IMR-90 (cell line): ENCODE measurements around the gene PRKD3. TPM values are rescaled to one million over a fixed set of nuclear protein-coding genes. Genes with fewer than 3 reads are reported as not detected.

Experiments
- ATAC-seq: fragments of 200-7000 bp; cut with Tn5 transposase; 2 replicates; pipeline ENCODE4 v1.9.1; 2020; ENCODE audit warnings: low read depth, mild to moderate bottlenecking, moderate library complexity
- BruUV-seq: library from RNA; stranded (reverse); fragments of 400-500 nt; replicated peaks from 2 replicates; lab custom pipeline; 2021; lab: Mats Ljungman, UMichigan
- CTCF ChIA-PET: fragments of 300-600 bp; formaldehyde crosslinking; extraction: SDS; loops from one replicate; lab custom pipeline; 2021; ENCODE audit warnings: antibody characterized with exemption; lab: Yijun Ruan, JAX
- POLR2A ChIA-PET: fragments of 300-600 bp; sonication (Branson Sonifier 250); formaldehyde crosslinking; loops from one replicate; lab custom pipeline; 2022; ENCODE audit warnings: antibody characterized with exemption; ENCODE audit not compliant: unreplicated experiment; lab: Charles Lee
- DNase-seq: peaks from one replicate; pipeline ENCODE4 v3.0.0; 2013
- H2AFZ ChIP-seq: replicated peaks from 2 replicates; pipeline ENCODE3; 2013; ENCODE audit warnings: low read length, mild to moderate bottlenecking; ENCODE audit not compliant: poor library complexity
- H2AK5ac ChIP-seq: 2 replicates; pipeline ENCODE4 v1.6.1; 2013; ENCODE audit warnings: low read depth, low read length, inconsistent platforms
- H2AK9ac ChIP-seq: replicated peaks from 2 replicates; pipeline ENCODE3; 2013; ENCODE audit warnings: mild to moderate bottlenecking, low read depth, low read length, moderate library complexity; ENCODE audit not compliant: poor library complexity
- H2BK120ac ChIP-seq: 2 replicates; pipeline ENCODE4 v1.6.1; 2013; ENCODE audit warnings: low read depth, low read length, inconsistent platforms
- H2BK15ac ChIP-seq: 3 replicates; pipeline ENCODE4 v1.6.1; 2013; ENCODE audit warnings: low read depth, low read length, inconsistent platforms
- H2BK20ac ChIP-seq: 2 replicates; pipeline ENCODE4 v1.6.1; 2013; ENCODE audit warnings: low read depth, mild to moderate bottlenecking, inconsistent platforms, low read length, moderate library complexity
- H2BK5ac ChIP-seq: 2 replicates; pipeline ENCODE4 v1.6.1; 2013; ENCODE audit warnings: mild to moderate bottlenecking, low read depth, low read length, inconsistent platforms; ENCODE audit not compliant: poor library complexity, severe bottlenecking
- H3K14ac ChIP-seq: replicated peaks from 2 replicates; pipeline ENCODE4 v1.6.1; 2013; ENCODE audit warnings: low read depth, low read length, inconsistent platforms
- H3K18ac ChIP-seq: 2 replicates; pipeline ENCODE4 v1.6.1; 2013; ENCODE audit warnings: low read depth, low read length, control low read depth
- H3K23ac ChIP-seq: 2 replicates; pipeline ENCODE4 v1.6.1; 2013; ENCODE audit warnings: low read depth, low read length, inconsistent platforms
- H3K27ac ChIP-seq: 2 replicates; pipeline ENCODE4 v1.5.1; 2013; ENCODE audit warnings: mild to moderate bottlenecking, control low read depth, low read length; ENCODE audit not compliant: insufficient read depth
- H3K27me3 ChIP-seq: 2 replicates; pipeline ENCODE4 v1.6.1; 2013; ENCODE audit warnings: low read length; ENCODE audit not compliant: control insufficient read depth, insufficient read depth
- H3K36me3 ChIP-seq: 2 replicates; pipeline ENCODE4 v1.6.1; 2013; ENCODE audit warnings: low read length, mixed read lengths; ENCODE audit not compliant: control insufficient read depth, insufficient read depth
- H3K4ac ChIP-seq: 2 replicates; pipeline ENCODE4 v1.6.1; 2013; ENCODE audit warnings: low read depth, low read length, inconsistent platforms
- H3K4me1 ChIP-seq: 2 replicates; pipeline ENCODE4 v1.6.1; 2013; ENCODE audit warnings: low read length, mixed read lengths; ENCODE audit not compliant: control insufficient read depth, insufficient read depth
- H3K4me2 ChIP-seq: 2 replicates; pipeline ENCODE4 v1.6.1; 2013; ENCODE audit warnings: low read depth, mild to moderate bottlenecking, control low read depth, low read length, moderate library complexity
- H3K4me3 ChIP-seq: 2 replicates; pipeline ENCODE4 v1.5.1; 2013; ENCODE audit warnings: low read depth, mild to moderate bottlenecking, control low read depth, low read length, moderate library complexity; ENCODE audit not compliant: insufficient read depth
- H3K56ac ChIP-seq: 2 replicates; pipeline ENCODE4 v1.6.1; 2013; ENCODE audit warnings: low read length, inconsistent platforms; ENCODE audit not compliant: insufficient read depth; ENCODE audit errors: extremely low read depth
- H3K79me1 ChIP-seq, 2 experiments: 2 replicates each; pipeline ENCODE4 v1.6.1; 2013; ENCODE audit warnings: low read length in 2 of 2, inconsistent platforms in 1 of 2, low read depth in 1 of 2
- H3K9ac ChIP-seq: 2 replicates; pipeline ENCODE4 v1.6.1; 2013; ENCODE audit warnings: low read depth, low read length, control low read depth
- H3K9me1 ChIP-seq: 2 replicates; pipeline ENCODE4 v1.6.1; 2013; ENCODE audit warnings: low read length, inconsistent platforms; ENCODE audit not compliant: insufficient read depth
- H3K9me3 ChIP-seq: 2 replicates; pipeline ENCODE4 v1.6.1; 2013; ENCODE audit warnings: low read length; ENCODE audit not compliant: control insufficient read depth, insufficient read depth
- H4K20me1 ChIP-seq: 2 replicates; pipeline ENCODE4 v1.6.1; 2013; ENCODE audit warnings: low read length, inconsistent platforms; ENCODE audit not compliant: insufficient read depth
- H4K5ac ChIP-seq: 2 replicates; pipeline ENCODE4 v1.6.1; 2013; ENCODE audit warnings: mild to moderate bottlenecking, low read depth, low read length, control low read depth
- H4K8ac ChIP-seq, 2 experiments: 2 replicates each; pipeline ENCODE4 v1.6.1; 2013; ENCODE audit warnings: low read depth in 2 of 2, low read length in 2 of 2, control low read depth in 1 of 2, inconsistent platforms in 1 of 2
- H4K91ac ChIP-seq: 2 replicates; pipeline ENCODE4 v1.6.1; 2013; ENCODE audit warnings: low read depth, low read length, inconsistent platforms; ENCODE audit not compliant: insufficient read depth
- BHLHE40 ChIP-seq: fragments of 150-350 bp; IDR thresholded peaks from 2 replicates; pipeline ENCODE4 v1.6.1; 2016; ENCODE audit warnings: mild to moderate bottlenecking, low read depth, low read length
- CEBPB ChIP-seq: IDR thresholded peaks from 2 replicates; pipeline ENCODE4 v1.6.1; 2012; ENCODE audit warnings: low read depth, low read length, improper control_type of control experiment
- CHD1 ChIP-seq: IDR thresholded peaks from 2 replicates; pipeline ENCODE4 v1.6.1; 2012; ENCODE audit warnings: low read depth, low read length, improper control_type of control experiment
- FOS ChIP-seq: fragments of 150-350 bp; IDR thresholded peaks from 2 replicates; pipeline ENCODE4 v1.6.1; 2016; ENCODE audit warnings: low read depth, low read length
- MAFK ChIP-seq: IDR thresholded peaks from 2 replicates; pipeline ENCODE4 v1.6.1; 2012; ENCODE audit warnings: low read depth, low read length, improper control_type of control experiment
- MAZ ChIP-seq: IDR thresholded peaks from 2 replicates; pipeline ENCODE4 v1.6.1; 2012; ENCODE audit warnings: low read depth, mild to moderate bottlenecking, low read length, improper control_type of control experiment, moderate library complexity, borderline replicate concordance
- MXI1 ChIP-seq: IDR thresholded peaks from 2 replicates; pipeline ENCODE4 v1.6.1; 2012; ENCODE audit warnings: low read depth, mild to moderate bottlenecking, low read length, moderate library complexity, borderline replicate concordance
- NFE2L2 ChIP-seq: fragments of 150-350 bp; IDR thresholded peaks from 2 replicates; pipeline ENCODE4 v1.6.1; 2016; ENCODE audit warnings: low read depth, mild to moderate bottlenecking, low read length
- POLR2A ChIP-seq: IDR thresholded peaks from 2 replicates; pipeline ENCODE4 v1.6.1; 2012; ENCODE audit warnings: mild to moderate bottlenecking, low read depth, low read length
- RAD21 ChIP-seq: IDR thresholded peaks from 2 replicates; pipeline ENCODE4 v1.6.1; 2012; ENCODE audit warnings: low read length, improper control_type of control experiment
- RCOR1 ChIP-seq: IDR thresholded peaks from 2 replicates; pipeline ENCODE4 v1.6.1; 2012; ENCODE audit warnings: mild to moderate bottlenecking, low read length, improper control_type of control experiment; ENCODE audit not compliant: insufficient replicate concordance
- RFX5 ChIP-seq: IDR thresholded peaks from 2 replicates; pipeline ENCODE4 v1.8.0; 2012; ENCODE audit warnings: low read depth, mild to moderate bottlenecking, low read length, moderate library complexity
- SMC3 ChIP-seq: fragments of 150-350 bp; IDR thresholded peaks from 2 replicates; pipeline ENCODE4 v1.6.1; 2016; ENCODE audit warnings: low read depth, mild to moderate bottlenecking, antibody characterized with exemption, low read length, moderate library complexity
- WGBS, 2 experiments: methylation state at CpG; one replicate each; pipeline versions ENCODE4 v1.1.5 to v1.1.7; 2013; ENCODE audit warnings: missing lambda C conversion rate in 2 of 2; ENCODE audit not compliant: insufficient read length in 1 of 2; ENCODE audit errors: extremely low coverage in 2 of 2; 5-methylcytosine and 5-hydroxymethylcytosine counted together
- dilution Hi-C: fragments of 300-500 bp; cut with HindIII; formaldehyde crosslinking; loops from one replicate; pipeline ENCODE4 v1.14.3; 2018; ENCODE audit warnings: low sequenced_read_pairs; ENCODE audit not compliant: unreplicated experiment
- in situ Hi-C: fragments of 300-500 bp; cut with MboI; formaldehyde crosslinking; loops from 3 replicates; pipeline ENCODE4 v1.14.3; 2019; ENCODE audit warnings: low sequenced_read_pairs, inconsistent platforms, mixed read lengths
- intact Hi-C: fragments of 100-400 bp; cut with micrococcal nuclease; formaldehyde crosslinking; loops from 2 replicates; pipeline ENCODE4 v1.10.0; 2022
- polyA plus RNA-seq, 3 experiments: library from polyadenylated mRNA; depleted of rRNA; stranded (reverse); fragments of >200 nt; gene quantifications; 2 replicates each; pipeline ENCODE4 v1.2.3, GENCODE V29; 2012; ENCODE audit warnings: low replicate concordance in 1 of 3
- total RNA-seq: library from RNA; depleted of rRNA; stranded (reverse); fragments of >200 nt; gene quantifications from 2 replicates; pipeline ENCODE4 v1.2.3, GENCODE V29; 2012
- TF ChIP-seq, protein P1 (sequence below): conservative IDR thresholded peaks from 2 replicates; pipeline ENCODE4 v1.5.1; 2012; ENCODE audit warnings: mild to moderate bottlenecking, low read depth, low read length, improper control_type of control experiment
- TF ChIP-seq, protein P2 (sequence below): fragments of 150-350 bp; IDR thresholded peaks from 2 replicates; pipeline ENCODE4 v1.6.1; 2017; ENCODE audit warnings: mild to moderate bottlenecking, antibody characterized with exemption, low read length, low read depth
- TF ChIP-seq, protein P3 (sequence below): fragments of 150-350 bp; IDR thresholded peaks from 2 replicates; pipeline ENCODE4 v1.6.1; 2016; ENCODE audit warnings: low read depth, mild to moderate bottlenecking, low read length, moderate library complexity, borderline replicate concordance

The PRKD3 gene
- total and polyA plus RNA-seq, 2 of the 4 experiments (the other 2 are of a cell fraction), result 15.8 to 46.4 TPM

DNA sequence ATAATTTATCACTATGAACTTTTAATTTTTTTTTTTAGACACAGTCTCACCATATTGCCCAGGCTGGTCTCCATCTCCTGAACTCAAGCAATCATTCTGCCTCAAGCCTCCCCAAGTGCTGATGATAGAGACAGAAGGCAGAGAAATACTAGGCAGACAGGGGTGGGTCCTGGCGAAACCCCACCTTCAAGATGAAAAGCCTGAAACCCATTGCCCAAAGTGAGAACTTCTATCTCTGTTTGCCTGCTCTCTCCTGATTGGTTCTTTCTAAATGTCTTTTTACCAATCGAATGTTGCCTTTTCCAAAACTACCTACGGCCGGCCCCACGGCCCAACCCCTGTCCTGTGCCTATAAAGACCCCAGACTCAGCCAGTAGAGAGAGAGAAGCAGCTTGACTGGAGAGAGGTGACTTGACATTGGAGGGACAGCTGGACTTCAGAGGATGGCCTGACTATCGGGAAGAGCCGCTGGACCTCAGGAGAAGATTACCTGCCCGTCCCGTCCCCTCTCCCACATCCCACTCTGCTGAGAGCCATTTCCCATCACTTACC is 21.9 kb downstream of the PRKD3 start:
- intact Hi-C loops, result no loop called here
- WGBS, 2 experiments, result no CpG with 5 or more reads among the region's 9 CpGs
- Histone ChIP-seq H3K4me1 (0 out of 2 replicates have a peak, but pooled peaks cover 3% of the 10 kb centered on the region), H2BK120ac (no peak overlapping the region), H2AK9ac (no peak overlapping the region), H2BK5ac (no peak overlapping the region), H3K23ac (no peak overlapping the region), H3K27me3 (no peaks in the 10 kb centered on the region), H3K27ac (no peak overlapping the region), H3K4me3 (no peak overlapping the region), H3K79me1 (peaks cover 37 to 62% of the 10 kb centered on the region in 2 experiments), H4K8ac (no peak overlapping the region), H3K9me3 (no peaks in the 10 kb centered on the region), H2AK5ac (no peak overlapping the region), H4K5ac (no peak overlapping the region), H3K4me2 (no peak overlapping the region), H3K9me1 (no peaks in the 10 kb centered on the region), H3K18ac (no peak overlapping the region), H2AFZ (no peak overlapping the region), H4K20me1 (peaks cover 22% of the 10 kb centered on the region), H2BK15ac (no peak overlapping the region), H3K14ac (no peak overlapping the region), H2BK20ac (no peak overlapping the region), H3K36me3 (0 out of 2 replicates have a peak, but pooled peaks cover 3% of the 10 kb centered on the region), H3K4ac (no peak overlapping the region), H4K91ac (no peak overlapping the region), H3K9ac (no peak overlapping the region), H3K56ac (no peak overlapping the region)
- ATAC-seq (no peak), DNase-seq (no peak)
- ChIA-PET POLR2A (no interaction called here), CTCF (no interaction called here)
- dilution Hi-C loops, result no loop called here
- in situ Hi-C loops, result no loop called here
- BruUV-seq, result no TSS peak
- TF ChIP-seq CEBPB (no peak), BHLHE40 (no peak), MAFK (no peak), NFE2L2 (no peak), RCOR1 (no peak), MXI1 (no peak), MAZ (no peak), FOS (no peak), POLR2A (no peak), CHD1 (no peak), SMC3 (no peak), RFX5 (no peak), RAD21 (no peak)
- TF ChIP-seq, protein P1, sequence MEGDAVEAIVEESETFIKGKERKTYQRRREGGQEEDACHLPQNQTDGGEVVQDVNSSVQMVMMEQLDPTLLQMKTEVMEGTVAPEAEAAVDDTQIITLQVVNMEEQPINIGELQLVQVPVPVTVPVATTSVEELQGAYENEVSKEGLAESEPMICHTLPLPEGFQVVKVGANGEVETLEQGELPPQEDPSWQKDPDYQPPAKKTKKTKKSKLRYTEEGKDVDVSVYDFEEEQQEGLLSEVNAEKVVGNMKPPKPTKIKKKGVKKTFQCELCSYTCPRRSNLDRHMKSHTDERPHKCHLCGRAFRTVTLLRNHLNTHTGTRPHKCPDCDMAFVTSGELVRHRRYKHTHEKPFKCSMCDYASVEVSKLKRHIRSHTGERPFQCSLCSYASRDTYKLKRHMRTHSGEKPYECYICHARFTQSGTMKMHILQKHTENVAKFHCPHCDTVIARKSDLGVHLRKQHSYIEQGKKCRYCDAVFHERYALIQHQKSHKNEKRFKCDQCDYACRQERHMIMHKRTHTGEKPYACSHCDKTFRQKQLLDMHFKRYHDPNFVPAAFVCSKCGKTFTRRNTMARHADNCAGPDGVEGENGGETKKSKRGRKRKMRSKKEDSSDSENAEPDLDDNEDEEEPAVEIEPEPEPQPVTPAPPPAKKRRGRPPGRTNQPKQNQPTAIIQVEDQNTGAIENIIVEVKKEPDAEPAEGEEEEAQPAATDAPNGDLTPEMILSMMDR, result no peak
- TF ChIP-seq, protein P2, sequence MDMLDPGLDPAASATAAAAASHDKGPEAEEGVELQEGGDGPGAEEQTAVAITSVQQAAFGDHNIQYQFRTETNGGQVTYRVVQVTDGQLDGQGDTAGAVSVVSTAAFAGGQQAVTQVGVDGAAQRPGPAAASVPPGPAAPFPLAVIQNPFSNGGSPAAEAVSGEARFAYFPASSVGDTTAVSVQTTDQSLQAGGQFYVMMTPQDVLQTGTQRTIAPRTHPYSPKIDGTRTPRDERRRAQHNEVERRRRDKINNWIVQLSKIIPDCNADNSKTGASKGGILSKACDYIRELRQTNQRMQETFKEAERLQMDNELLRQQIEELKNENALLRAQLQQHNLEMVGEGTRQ, result no peak
- TF ChIP-seq, protein P3, sequence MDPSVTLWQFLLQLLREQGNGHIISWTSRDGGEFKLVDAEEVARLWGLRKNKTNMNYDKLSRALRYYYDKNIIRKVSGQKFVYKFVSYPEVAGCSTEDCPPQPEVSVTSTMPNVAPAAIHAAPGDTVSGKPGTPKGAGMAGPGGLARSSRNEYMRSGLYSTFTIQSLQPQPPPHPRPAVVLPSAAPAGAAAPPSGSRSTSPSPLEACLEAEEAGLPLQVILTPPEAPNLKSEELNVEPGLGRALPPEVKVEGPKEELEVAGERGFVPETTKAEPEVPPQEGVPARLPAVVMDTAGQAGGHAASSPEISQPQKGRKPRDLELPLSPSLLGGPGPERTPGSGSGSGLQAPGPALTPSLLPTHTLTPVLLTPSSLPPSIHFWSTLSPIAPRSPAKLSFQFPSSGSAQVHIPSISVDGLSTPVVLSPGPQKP, result no peak
